Stomach smooth muscle (tissue), 2 donors: Measurements from ENCODE around the gene BCAM.
"Not testable (repeated sequence)": the region's sequence is repeated elsewhere in the genome, so short reads cannot be mapped to it uniquely, and the experiment has no call there.

Experiments used
- H3K27ac ChIP-seq: one replicate; pipeline ENCODE4 v1.7.0; 2013; ENCODE audit warnings: mild to moderate bottlenecking, low read length, inconsistent platforms
- H3K27me3 ChIP-seq, 2 donors: one replicate each; pipeline ENCODE4 v1.7.0; 2013; ENCODE audit warnings: low read length in 2 of 2; ENCODE audit not compliant: insufficient read depth in 2 of 2, control insufficient read depth in 1 of 2
- H3K36me3 ChIP-seq, 2 donors: one replicate each; pipeline ENCODE4 v1.7.0; 2013; ENCODE audit warnings: low read length in 2 of 2; ENCODE audit not compliant: control insufficient read depth in 2 of 2, insufficient read depth in 2 of 2
- H3K4me1 ChIP-seq: one replicate; pipeline ENCODE4 v1.7.0; 2013; ENCODE audit warnings: low read length; ENCODE audit not compliant: control insufficient read depth, insufficient read depth
- H3K4me3 ChIP-seq, 2 donors: one replicate each; pipeline ENCODE4 v1.7.0; 2013; ENCODE audit warnings: low read length in 2 of 2
- H3K9ac ChIP-seq, 2 donors: one replicate each; pipeline ENCODE4 v1.7.0; 2013; ENCODE audit warnings: low read length in 2 of 2, mild to moderate bottlenecking in 1 of 2
- H3K9me3 ChIP-seq, 2 donors: one replicate each; pipeline ENCODE4 v1.7.0; 2013; ENCODE audit warnings: low read length in 2 of 2; ENCODE audit not compliant: control insufficient read depth in 2 of 2
- donor health status: healthy.
- donor health status: Pancreatic carcinoma.

Gene BCAM

DNA sequence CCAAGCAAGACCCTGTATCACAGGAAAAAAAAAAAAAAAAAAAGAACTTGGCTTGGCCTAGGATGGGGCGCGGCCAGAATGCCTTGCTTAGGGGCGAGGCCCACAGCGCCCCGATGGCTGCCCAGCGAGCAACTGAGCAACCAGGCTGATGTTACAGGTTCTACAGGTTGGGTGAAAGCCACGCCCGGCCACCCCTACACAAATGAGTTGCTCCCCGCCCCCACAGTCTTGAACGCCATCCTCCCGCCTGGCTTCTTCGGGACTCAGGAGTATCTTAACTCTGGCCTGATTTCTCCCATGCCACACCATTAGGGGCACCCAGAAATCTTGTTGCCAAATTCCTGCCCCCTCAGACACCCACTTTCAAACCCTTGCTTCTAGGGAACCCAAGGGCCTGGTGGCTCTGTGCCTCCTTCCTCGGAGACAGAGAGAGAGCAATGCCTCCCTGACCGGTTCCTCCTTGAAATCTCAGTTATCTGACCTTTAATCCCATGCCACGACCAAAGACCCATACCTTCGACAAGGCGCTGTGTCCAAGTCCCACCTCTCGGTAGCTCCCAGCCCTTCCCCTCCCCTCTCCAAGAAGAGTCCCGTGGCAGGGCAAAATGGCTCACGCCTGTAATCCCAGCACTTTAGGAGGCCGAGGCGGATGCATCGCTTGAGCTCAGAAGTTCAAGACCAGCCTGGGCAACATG is 32.4 kb upstream of the BCAM start:
- Histone ChIP-seq H3K4me3 (no peak overlapping the region), H3K27me3 (peaks cover 0 to 2% of the 10 kb centered on the region in 2 donors), H3K4me1 (no peaks in the 10 kb centered on the region), H3K9ac (no peak overlapping the region), H3K9me3 (no peaks in the 10 kb centered on the region), H3K27ac (no peak overlapping the region), H3K36me3 (no peaks in the 10 kb centered on the region)

- Histone ChIP-seq H3K4me3 (no peak within 1 kb of the TSS), H3K9ac (no peak within 1 kb of the TSS), H3K36me3 (no peaks in the 10 kb centered on the region), H3K27ac (no peak within 1 kb of the TSS), H3K9me3 (no peaks in the 10 kb centered on the region), H3K4me1 (no peaks in the 10 kb centered on the region), H3K27me3 (peaks cover 0 to 2% of the 10 kb centered on the region in 2 donors)
Measured at GRCh38 chr19:44777715-44778347, 31.1 kb upstream of the BCAM start, which contains the start of gene CBLC. Gene CBLC, plus strand, starts transcription at chr19:44777890. Its CDS starts 42 bp downstream, at chr19:44777932.

DNA sequence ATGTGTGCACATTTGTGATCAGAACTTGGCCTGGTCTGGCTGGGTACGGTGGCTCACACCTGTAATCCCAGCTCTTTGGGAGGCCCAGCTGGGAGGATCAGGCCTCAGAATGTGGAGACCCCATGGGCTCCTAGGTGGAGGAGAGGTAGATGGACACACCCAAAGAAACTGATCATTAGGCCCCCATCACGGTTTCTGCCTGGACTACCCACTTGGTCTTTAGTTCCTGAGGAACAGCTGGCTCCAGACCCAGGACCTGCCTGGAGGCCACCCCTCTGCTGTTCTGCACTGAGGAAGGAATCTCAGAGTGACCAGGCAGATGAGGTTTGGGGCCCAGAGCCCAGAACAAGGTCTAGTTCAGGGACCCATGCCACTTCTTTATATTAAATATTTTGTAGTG is 29.8 kb upstream of the BCAM start:
- Histone ChIP-seq H3K9ac (no peak overlapping the region), H3K4me3 (no peak overlapping the region), H3K36me3 (no peaks in the 10 kb centered on the region), H3K27me3 (peaks cover 1 to 2% of the 10 kb centered on the region in 2 donors), H3K27ac (no peak overlapping the region), H3K9me3 (no peaks in the 10 kb centered on the region), H3K4me1 (peaks cover under 1% of the 10 kb centered on the region)

DNA sequence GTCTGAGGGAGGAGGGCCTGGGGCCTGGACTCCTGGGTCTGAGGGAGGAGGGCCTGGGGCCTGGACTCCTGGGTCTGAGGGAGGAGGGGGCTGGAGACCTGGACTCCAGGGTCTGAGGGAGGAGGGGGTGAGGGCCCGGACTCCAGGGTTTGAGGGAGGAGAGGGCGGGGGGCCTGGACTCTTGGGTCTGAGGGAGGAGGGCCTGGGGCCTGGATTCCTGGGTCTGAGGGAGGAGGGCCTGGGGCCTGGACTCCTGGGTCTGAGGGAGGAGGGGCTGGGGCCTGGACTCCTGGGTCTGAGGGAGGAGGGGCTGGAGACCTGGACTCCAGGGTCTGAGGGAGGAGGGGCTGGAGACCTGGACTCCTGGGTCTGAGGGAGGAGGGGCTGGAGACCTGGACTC is 27.2 kb upstream of the BCAM start:
- H3K4me3 ChIP-seq, H3K9ac ChIP-seq, H3K27ac ChIP-seq, H3K27me3 ChIP-seq, H3K4me1 ChIP-seq, H3K36me3 ChIP-seq, H3K9me3 ChIP-seq: not testable (repeated sequence)

- Histone ChIP-seq H3K4me3 (no peak overlapping the region), H3K4me1 (peaks cover 4% of the 10 kb centered on the region), H3K27me3 (peaks cover 0 to 3% of the 10 kb centered on the region in 2 donors), H3K27ac (no peak overlapping the region), H3K36me3 (no peaks in the 10 kb centered on the region), H3K9ac (no peak overlapping the region), H3K9me3 (no peaks in the 10 kb centered on the region)
Measured at GRCh38 chr19:44782729-44783128, 26.2 kb upstream of the BCAM start.

DNA sequence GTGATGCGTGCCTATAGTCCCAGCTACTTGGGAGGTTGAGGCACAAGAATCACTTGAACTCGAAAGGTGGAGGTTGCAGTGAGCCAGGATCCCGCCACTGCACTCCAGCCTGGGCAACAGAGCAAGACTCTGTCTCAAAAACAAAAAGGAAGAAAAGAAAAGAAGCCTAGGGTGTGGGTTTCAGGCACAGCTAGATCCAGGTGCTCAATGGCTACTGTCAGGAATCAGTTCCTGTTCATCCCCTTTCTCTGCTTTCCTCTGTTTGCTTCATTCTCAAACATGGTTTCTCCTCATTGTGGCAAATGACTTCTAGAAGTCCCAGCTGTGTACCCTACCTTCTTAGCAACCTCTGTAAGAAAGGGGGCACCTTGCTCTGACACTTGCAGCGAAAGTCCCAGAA is 25.4 kb upstream of the BCAM start:
- Histone ChIP-seq H3K9ac (no peak overlapping the region), H3K27ac (no peak overlapping the region), H3K9me3 (no peaks in the 10 kb centered on the region), H3K4me3 (no peak overlapping the region), H3K27me3 (peaks cover 0 to 3% of the 10 kb centered on the region in 2 donors), H3K4me1 (peaks cover 4% of the 10 kb centered on the region), H3K36me3 (no peaks in the 10 kb centered on the region)

DNA sequence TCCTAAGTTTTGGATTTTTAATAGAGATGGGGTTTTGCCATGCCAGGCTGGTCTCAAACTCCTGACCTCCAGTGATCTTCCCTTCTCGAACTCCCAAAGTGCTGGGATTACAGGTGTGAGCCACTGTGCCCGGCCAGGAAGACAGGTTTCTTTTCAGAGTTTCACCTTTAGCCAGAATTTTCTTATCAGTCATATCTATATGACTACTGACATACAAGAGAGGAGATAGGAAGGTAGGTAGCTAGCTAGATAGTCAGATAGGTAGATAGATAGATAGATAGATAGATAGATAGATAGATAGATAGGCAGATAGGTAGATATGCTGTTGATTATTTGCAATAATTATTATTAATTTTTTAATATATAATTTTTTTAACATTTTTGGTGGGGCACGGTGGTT is 23.6 kb upstream of the BCAM start:
- Histone ChIP-seq H3K27me3 (peaks cover 0 to 3% of the 10 kb centered on the region in 2 donors), H3K36me3 (no peaks in the 10 kb centered on the region), H3K4me3 (no peak overlapping the region), H3K27ac (no peak overlapping the region), H3K4me1 (peaks cover 4% of the 10 kb centered on the region), H3K9ac (no peak overlapping the region), H3K9me3 (no peaks in the 10 kb centered on the region)

- H3K4me3 ChIP-seq: no peak overlapping the region
- peaks cover 0 to 3% of the 10 kb centered on the region in 2 donors for H3K27me3 ChIP-seq
- no peaks in the 10 kb centered on the region for H3K36me3 ChIP-seq
- H3K27ac ChIP-seq: no peak overlapping the region
- no peaks in the 10 kb centered on the region for H3K9me3 ChIP-seq
- no peak overlapping the region for H3K9ac ChIP-seq
- H3K4me1 ChIP-seq: peaks cover 4% of the 10 kb centered on the region
Measured at GRCh38 chr19:44785993-44786392, 22.9 kb upstream of the BCAM start.

DNA sequence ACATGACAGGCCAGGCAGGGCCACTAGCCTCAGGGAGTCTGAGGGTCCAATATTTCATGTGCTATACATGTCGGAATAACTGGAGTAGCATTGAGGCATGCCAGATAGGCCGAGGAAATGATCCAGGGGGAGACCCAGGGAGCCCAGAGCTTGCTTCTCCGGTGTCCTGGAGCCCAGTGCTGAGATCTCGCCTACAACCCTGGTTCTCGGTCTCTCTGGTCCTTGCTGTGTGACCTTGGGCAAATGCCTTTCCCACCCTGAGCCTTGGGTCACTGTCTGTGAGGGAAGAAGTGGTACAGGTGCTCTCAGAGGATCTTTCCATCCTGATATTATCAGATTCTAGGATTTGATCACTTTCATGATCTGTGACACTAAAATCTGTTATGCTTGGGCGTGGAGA is 19.9 kb upstream of the BCAM start:
- Histone ChIP-seq H3K4me3 (no peak overlapping the region), H3K36me3 (no peaks in the 10 kb centered on the region), H3K27me3 (peaks cover 0 to 3% of the 10 kb centered on the region in 2 donors), H3K9me3 (no peaks in the 10 kb centered on the region), H3K27ac (no peak overlapping the region), H3K9ac (no peak overlapping the region), H3K4me1 (peaks cover 4% of the 10 kb centered on the region)

DNA sequence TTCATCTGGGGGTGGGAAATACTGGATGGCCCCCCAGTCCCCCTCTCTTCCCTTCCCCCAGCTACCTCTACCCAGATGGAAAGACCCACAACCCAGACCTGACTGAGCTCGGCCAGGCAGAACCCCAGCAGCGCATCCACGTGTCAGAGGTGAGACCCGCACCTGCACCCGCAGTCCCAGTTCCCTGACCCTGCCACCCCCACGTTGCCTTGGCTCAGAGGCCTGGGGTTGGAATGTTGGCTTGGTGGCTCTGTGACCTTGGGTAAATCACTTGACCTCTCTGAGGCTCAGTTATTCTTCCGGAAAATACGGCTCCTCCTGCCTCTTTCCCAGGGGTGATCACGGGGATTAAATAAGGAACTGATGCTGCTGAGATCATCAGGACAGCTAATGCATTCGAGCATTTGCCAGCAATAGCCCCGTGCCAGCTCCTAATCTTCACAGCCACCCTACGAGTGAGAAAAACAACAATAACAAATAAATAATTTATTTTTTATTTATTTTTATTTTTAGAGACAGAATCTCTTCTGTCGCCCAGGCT is 18.9 kb upstream of the BCAM start:
- Histone ChIP-seq H3K9ac (no peak overlapping the region), H3K27me3 (no peaks in the 10 kb centered on the region), H3K4me3 (no peak overlapping the region), H3K27ac (no peak overlapping the region), H3K36me3 (no peaks in the 10 kb centered on the region), H3K9me3 (no peaks in the 10 kb centered on the region), H3K4me1 (no peaks in the 10 kb centered on the region)

DNA sequence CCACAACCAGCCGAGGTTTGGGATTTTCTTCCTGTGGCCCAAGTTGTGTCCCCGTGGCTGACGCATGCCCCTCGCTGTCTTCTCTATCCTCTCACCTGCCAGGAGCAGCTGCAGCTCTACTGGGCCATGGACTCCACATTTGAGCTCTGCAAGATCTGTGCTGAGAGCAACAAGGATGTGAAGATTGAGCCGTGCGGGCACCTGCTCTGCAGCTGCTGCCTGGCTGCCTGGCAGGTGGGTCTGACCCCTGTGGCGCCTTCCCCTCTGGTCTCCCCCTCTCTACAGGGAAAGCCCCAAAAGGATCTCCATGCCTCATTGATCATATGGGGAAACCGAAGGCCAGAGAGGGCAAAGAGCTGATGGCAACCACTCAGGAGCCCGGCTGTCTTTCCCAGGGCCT is 16.6 kb upstream of the BCAM start:
- no peaks in the 10 kb centered on the region for H3K36me3 ChIP-seq
- H3K4me1 ChIP-seq: no peaks in the 10 kb centered on the region
- H3K27ac ChIP-seq: no peak overlapping the region
- H3K9ac ChIP-seq: no peak overlapping the region
- H3K4me3 ChIP-seq: no peak overlapping the region
- H3K27me3 ChIP-seq: no peaks in the 10 kb centered on the region
- H3K9me3 ChIP-seq: no peaks in the 10 kb centered on the region
